GM19099 (cell line): ENCODE data around the gene TPST2.

Source experiments
- POLR2A ChIP-seq: IDR thresholded peaks from 3 replicates; pipeline ENCODE4 v1.6.1; 2011; ENCODE audit warnings: low read depth; ENCODE audit not compliant: insufficient read length; ENCODE audit errors: extremely low read depth

The TPST2 gene

DNA sequence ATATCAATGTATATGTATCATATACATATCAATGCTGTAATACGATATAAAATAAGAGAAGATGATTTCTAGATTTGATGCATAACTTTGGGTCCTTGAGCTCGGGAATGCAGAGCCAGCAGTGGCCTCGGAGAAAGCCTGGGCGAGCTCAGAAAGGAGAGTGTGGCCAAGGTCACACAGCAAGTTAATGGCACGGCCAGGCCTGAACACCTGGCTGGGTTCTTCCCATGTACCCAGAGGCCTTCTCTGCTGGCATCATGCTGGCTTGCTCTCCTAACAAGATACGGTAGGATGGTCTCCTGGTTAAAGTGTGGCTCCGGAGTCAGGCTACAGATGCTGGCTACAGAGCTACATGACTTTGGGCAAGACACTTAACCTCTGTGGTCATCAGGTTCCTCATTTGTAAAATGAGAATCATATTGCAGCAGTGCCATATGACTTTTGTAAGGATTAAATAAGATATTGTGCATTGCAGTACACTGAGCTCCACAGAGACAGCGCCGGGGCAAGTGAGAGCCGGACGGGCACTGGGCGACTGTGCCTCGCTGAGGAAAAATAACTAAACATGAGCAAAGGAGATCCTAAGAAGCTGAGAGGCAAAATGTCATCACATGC is 29.9 kb downstream of the TPST2 start:
- no peak for TF ChIP-seq POLR2A

GRCh38 chr22:26558248-26558895 is 31.6 kb downstream of the TPST2 start:
- TF ChIP-seq POLR2A = no peak

DNA sequence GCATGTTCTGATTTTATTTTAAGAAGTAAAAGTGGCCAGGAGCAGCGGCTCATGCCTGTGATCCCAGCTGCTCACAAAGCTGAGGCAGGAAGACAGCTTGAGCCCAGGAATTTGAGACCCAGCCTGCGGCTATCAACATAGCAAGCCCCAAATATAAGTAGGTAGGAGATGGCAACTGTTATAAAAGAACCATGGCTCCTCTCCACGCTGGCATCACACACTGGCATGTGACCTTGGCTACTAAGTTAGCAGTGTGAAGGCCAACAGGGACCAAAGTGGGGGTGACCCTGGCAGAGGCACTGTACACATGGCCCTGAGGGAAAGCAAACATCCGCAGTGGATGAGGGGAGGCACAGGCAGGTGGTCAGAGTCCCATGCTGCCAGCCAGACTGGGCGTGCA is 33.0 kb downstream of the TPST2 start:
- TF ChIP-seq POLR2A = no peak

- no peak for TF ChIP-seq POLR2A
Observed at GRCh38 chr22:26555478-26555877, 34.5 kb downstream of the TPST2 start.

- TF ChIP-seq POLR2A = no peak
Observed at GRCh38 chr22:26554956-26555355, 35.0 kb downstream of the TPST2 start.

GRCh38 chr22:26553056-26553752 is 36.7 kb downstream of the TPST2 start:
- no peak for TF ChIP-seq POLR2A

- TF ChIP-seq POLR2A = no peak
Observed at GRCh38 chr22:26552466-26552865, 37.5 kb downstream of the TPST2 start.

GRCh38 chr22:26551568-26551967 is 38.4 kb downstream of the TPST2 start:
- TF ChIP-seq POLR2A = no peak

DNA sequence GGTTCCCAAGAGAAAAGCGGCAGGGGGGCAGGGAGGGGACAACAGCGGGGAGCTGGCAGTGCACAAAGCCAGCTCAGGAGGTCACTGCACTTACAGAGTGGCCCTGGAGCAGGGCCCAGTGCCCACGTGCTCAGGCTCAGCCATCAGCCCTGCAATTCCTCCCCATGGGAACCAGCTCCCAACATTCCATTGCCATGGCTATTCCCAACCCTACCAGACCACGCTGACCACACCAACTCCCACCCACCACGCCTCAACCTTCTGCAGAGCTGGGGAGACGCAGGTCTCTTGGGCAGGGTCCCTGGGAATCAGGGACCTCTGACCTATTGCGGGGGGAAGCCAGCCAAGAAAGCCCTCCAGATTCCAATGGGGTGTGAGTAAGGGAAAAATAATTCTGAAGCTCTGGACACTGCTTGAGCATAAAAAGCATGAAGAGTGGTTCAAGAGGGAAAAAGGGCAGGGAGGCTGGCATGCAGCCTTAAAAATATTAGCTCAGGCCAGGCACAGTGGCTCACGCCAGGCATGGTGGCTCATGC is 39.4 kb downstream of the TPST2 start:
- TF ChIP-seq POLR2A = no peak

DNA sequence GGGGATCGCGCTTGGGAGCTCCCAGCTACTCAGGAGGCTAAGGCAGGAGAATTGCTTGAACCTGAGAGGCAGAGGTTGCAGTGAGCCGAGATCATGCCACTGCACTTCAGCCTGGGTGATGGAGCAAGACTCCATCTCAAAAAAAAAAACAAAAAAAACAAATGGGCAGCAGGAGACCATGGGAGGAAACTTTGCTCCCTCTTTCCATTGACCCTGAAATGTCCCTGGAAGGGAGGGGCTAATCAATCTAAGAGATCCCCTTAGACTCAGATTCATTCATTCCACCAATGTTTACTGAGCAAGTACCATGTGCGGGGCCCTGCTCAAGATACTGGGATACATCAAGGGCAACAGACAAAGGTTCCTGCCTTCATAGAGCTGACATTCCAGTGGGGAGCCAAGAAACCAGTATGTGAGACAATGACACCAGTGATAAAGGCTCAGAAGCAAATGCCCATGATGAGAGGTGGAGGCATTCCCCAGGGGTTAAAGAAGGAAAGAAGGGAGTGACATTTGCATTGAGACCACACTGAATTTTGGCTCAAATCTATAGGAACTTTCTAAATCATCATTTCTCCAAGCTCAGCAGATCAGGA is 39.9 kb downstream of the TPST2 start:
- no peak for TF ChIP-seq POLR2A

DNA sequence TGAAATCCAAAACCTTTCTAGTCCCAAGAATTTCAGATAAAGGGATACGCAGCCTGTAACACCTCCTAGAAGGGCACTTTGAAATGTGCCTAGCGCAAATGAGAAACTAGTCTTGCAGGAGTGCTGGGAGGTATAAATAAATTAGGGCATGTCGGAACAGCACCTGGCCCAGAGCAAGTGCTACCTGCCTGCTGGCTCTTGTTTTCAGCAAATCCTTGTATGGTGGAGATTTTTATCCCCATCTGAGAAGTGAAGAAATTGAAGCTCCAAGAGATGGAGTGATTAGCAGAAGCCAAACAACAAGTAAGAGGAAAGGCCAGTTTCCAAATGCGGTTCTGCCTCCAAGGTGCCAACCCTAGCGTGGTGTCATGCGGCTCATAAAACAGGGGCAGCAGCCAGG is 40.9 kb downstream of the TPST2 start:
- TF ChIP-seq POLR2A = no peak

DNA sequence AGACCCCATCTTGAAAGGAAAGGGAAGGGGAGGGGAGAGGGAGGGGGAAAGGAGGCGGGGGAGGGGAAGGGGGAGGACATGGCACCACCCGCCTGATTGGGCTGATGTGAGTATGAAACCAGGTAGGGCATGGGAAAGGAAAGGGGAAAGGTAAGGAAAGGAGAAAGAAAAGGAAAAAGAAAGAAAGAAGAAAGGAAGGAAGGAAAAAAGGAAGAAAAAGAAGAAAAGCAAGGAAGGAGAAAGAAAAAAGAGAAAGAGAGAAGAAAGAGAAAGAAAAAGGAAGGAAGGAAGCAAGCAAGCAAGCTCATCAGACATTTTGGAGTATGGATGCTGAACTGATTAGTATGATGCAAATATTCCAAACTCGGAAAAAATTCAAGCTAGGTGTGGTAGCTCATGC is 41.6 kb downstream of the TPST2 start:
- no peak for TF ChIP-seq POLR2A

- no peak for TF ChIP-seq POLR2A
Observed at GRCh38 chr22:26547837-26548236, 42.1 kb downstream of the TPST2 start.

GRCh38 chr22:26547426-26547825 is 42.5 kb downstream of the TPST2 start:
- no peak for TF ChIP-seq POLR2A

DNA sequence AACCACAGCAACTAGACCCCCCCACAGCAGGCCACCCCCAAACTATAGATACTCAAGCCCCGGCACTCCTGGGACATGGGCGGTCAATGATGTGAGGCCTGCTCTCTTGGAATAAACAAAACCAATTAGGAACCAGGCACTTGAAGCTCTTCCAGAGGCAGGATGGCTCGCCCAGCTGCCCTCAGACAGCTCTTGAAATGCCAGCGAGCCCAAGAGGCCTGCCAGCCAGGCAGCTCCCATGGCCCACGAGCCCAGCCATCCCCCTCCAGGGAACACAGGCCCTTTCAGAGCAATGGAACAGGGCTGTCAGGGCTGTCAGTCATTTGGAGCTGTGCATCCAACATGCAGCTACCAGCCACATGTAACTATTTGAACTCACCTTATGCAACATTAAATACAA is 43.6 kb downstream of the TPST2 start:
- no peak for TF ChIP-seq POLR2A
